CD4-positive, alpha-beta T cell treated with Interleukin-4 for 1 hour (primary cell): ENCODE data around the gene MTRR.

Experiments used
- DNase-seq, 2 donors: peaks; one replicate each; pipeline ENCODE4 v3.0.0-alpha.2; 2020 to 2022

MTRR gene

GRCh38 chr5:7857926-7858632, 10.9 kb upstream of the MTRR start:
- no peak for DNase-seq

GRCh38 chr5:7866196-7866595, 2.8 kb upstream of the MTRR start:
- DNase-seq, result no peak

GRCh38 chr5:7867260-7867659, 1.7 kb upstream of the MTRR start:
- no peak for DNase-seq

- no peak for DNase-seq
Measured at GRCh38 chr5:7868427-7868772, 548 bp upstream of the MTRR start.

GRCh38 chr5:7869474-7870136, 657 bp downstream of the MTRR start:
- peak in 1 of 2 donors; percentile 30 for DNase-seq

- no peak for DNase-seq
Measured at GRCh38 chr5:7871653-7872052, 2.7 kb downstream of the MTRR start.

- DNase-seq, result no peak
Measured at GRCh38 chr5:7872517-7873130, 3.7 kb downstream of the MTRR start.

GRCh38 chr5:7873216-7873615, 4.3 kb downstream of the MTRR start:
- peak; percentile 21 to 63 for DNase-seq

- DNase-seq, result no peak
Measured at GRCh38 chr5:7874639-7875038, 5.7 kb downstream of the MTRR start.

GRCh38 chr5:7875151-7875550, 6.2 kb downstream of the MTRR start:
- no peak for DNase-seq

- no peak for DNase-seq
Measured at GRCh38 chr5:7876867-7877266, 7.9 kb downstream of the MTRR start.

GRCh38 chr5:7877851-7878250, 8.9 kb downstream of the MTRR start:
- no peak for DNase-seq

GRCh38 chr5:7878381-7878873, 9.5 kb downstream of the MTRR start:
- no peak for DNase-seq

GRCh38 chr5:7881091-7881490, 12.1 kb downstream of the MTRR start:
- DNase-seq, result no peak

GRCh38 chr5:7881816-7882215, 12.9 kb downstream of the MTRR start:
- no peak for DNase-seq

- no peak for DNase-seq
Measured at GRCh38 chr5:7882926-7883325, 14.0 kb downstream of the MTRR start.

GRCh38 chr5:7884491-7885267, 15.7 kb downstream of the MTRR start:
- no peak for DNase-seq

GRCh38 chr5:7886849-7887475, 18.0 kb downstream of the MTRR start:
- peak in 1 of 2 donors; percentile 66 for DNase-seq

- no peak for DNase-seq
Measured at GRCh38 chr5:7888901-7889300, 20.0 kb downstream of the MTRR start.

GRCh38 chr5:7894439-7894838, 25.5 kb downstream of the MTRR start:
- DNase-seq, result no peak

- no peak for DNase-seq
Measured at GRCh38 chr5:7894860-7895259, 25.9 kb downstream of the MTRR start.

- peak; percentile 26 to 30 for DNase-seq
Measured at GRCh38 chr5:7897014-7897600, 28.2 kb downstream of the MTRR start.

GRCh38 chr5:7902201-7902600, 33.3 kb downstream of the MTRR start:
- no peak for DNase-seq
